ENCODE data around the gene SNCA. TPM values are rescaled to one million over a fixed set of nuclear protein-coding genes. Genes with fewer than 3 reads are reported as not detected.

Gene SNCA
- total RNA-seq, 1 donor from 2014 or later: 5.6 TPM

GRCh38 chr4:89724716-89725115 lies 112.2 kb downstream of the SNCA start:
- no peaks in the 10 kb centered on the region for H3K79me2 ChIP-seq (ENCODE audit: low read depth)
- no peaks in the 10 kb centered on the region for H3F3A ChIP-seq (ENCODE audit: low read depth)
- TF ChIP-seq EZH2 (IDR thresholded peaks at IDR 0.05) (no peak), EZH2phosphoT487 (IDR thresholded peaks at IDR 0.05) (no peak), CTCF (IDR thresholded peaks at IDR 0.05) (no peak)
- DNase-seq (ENCODE audit: low spot score): no peak
- H3K4me1 ChIP-seq: no peaks in the 10 kb centered on the region
- no peaks in the 10 kb centered on the region for H3K36me3 ChIP-seq
- H3K27ac ChIP-seq: no peak overlapping the region
- H3K4me2 ChIP-seq: no peak overlapping the region
- Mint-ChIP-seq H3K4me3 (no peak overlapping the region), H3K9me3 (no peaks in the 10 kb centered on the region), H3K4me1 (peaks cover 11% of the 10 kb centered on the region), H3K36me3 (peaks cover 22% of the 10 kb centered on the region), H3K27me3 (ENCODE audit: insufficient read depth, low read depth) (no peaks in the 10 kb centered on the region), H3K27ac (no peak overlapping the region)
- H2AFZ ChIP-seq (replicated peaks): no peak overlapping the region
- H3K9me3 ChIP-seq (ENCODE audit: low read depth): no peaks in the 10 kb centered on the region
- no peak overlapping the region for H3K4me3 ChIP-seq
- no peak overlapping the region for H3K9ac ChIP-seq
- no peaks in the 10 kb centered on the region for H4K20me1 ChIP-seq (ENCODE audit: low read depth)
- H3K27me3 ChIP-seq: no peaks in the 10 kb centered on the region

- no peak for DNase-seq (ENCODE audit: low spot score)
These were observed 113.9 kb downstream of the SNCA start for GRCh38 chr4:89723096-89723495.

GRCh38 chr4:89722517-89722916 lies 114.4 kb downstream of the SNCA start:
- no peak overlapping the region for H3K4me3 Mint-ChIP-seq
- no peak overlapping the region for H3K4me3 ChIP-seq

More at GRCh38 chr4:89723096-89723495, 113.9 kb downstream of the SNCA start:
- Mint-ChIP-seq H3K9me3 (peaks cover 4% of the 10 kb centered on the region), H3K27ac (no peak overlapping the region), H3K4me3 (no peak overlapping the region), H3K27me3 (ENCODE audit: insufficient read depth, low read depth) (no peaks in the 10 kb centered on the region), H3K36me3 (peaks cover 17% of the 10 kb centered on the region), H3K4me1 (peaks cover 11% of the 10 kb centered on the region)
- TF ChIP-seq EZH2phosphoT487 (IDR thresholded peaks at IDR 0.05): no peak
- TF ChIP-seq CTCF (IDR thresholded peaks at IDR 0.05): no peak
- no peak for TF ChIP-seq EZH2 (IDR thresholded peaks at IDR 0.05)
- no peak overlapping the region for H3K4me2 ChIP-seq
- no peak overlapping the region for H3K9ac ChIP-seq
- H3K4me1 ChIP-seq: no peaks in the 10 kb centered on the region
- no peak overlapping the region for H3K4me3 ChIP-seq
- no peaks in the 10 kb centered on the region for H4K20me1 ChIP-seq (ENCODE audit: low read depth)
- H3K36me3 ChIP-seq: no peaks in the 10 kb centered on the region
- no peaks in the 10 kb centered on the region for H3K79me2 ChIP-seq (ENCODE audit: low read depth)
- H2AFZ ChIP-seq (replicated peaks): no peak overlapping the region
- no peaks in the 10 kb centered on the region for H3K9me3 ChIP-seq (ENCODE audit: low read depth)
- no peaks in the 10 kb centered on the region for H3F3A ChIP-seq (ENCODE audit: low read depth)
- H3K27me3 ChIP-seq: no peaks in the 10 kb centered on the region
- no peak overlapping the region for H3K27ac ChIP-seq

More at GRCh38 chr4:89722517-89722916, 114.4 kb downstream of the SNCA start:
- Mint-ChIP-seq H3K9me3 (peaks cover 4% of the 10 kb centered on the region), H3K4me1 (peaks cover 13% of the 10 kb centered on the region), H3K27ac (no peak overlapping the region), H3K36me3 (peaks cover 15% of the 10 kb centered on the region), H3K27me3 (ENCODE audit: insufficient read depth, low read depth) (no peaks in the 10 kb centered on the region)
- no peaks in the 10 kb centered on the region for H3K4me1 ChIP-seq
- TF ChIP-seq CTCF (IDR thresholded peaks at IDR 0.05) (no peak), EZH2 (IDR thresholded peaks at IDR 0.05) (no peak), EZH2phosphoT487 (IDR thresholded peaks at IDR 0.05) (no peak)
- H3F3A ChIP-seq (ENCODE audit: low read depth): no peaks in the 10 kb centered on the region
- H3K9ac ChIP-seq: no peak overlapping the region
- H3K36me3 ChIP-seq: no peaks in the 10 kb centered on the region
- no peak overlapping the region for H3K27ac ChIP-seq
- H3K79me2 ChIP-seq (ENCODE audit: low read depth): no peaks in the 10 kb centered on the region
- H4K20me1 ChIP-seq (ENCODE audit: low read depth): no peaks in the 10 kb centered on the region
- no peak overlapping the region for H2AFZ ChIP-seq (replicated peaks)
- no peaks in the 10 kb centered on the region for H3K27me3 ChIP-seq
- DNase-seq (ENCODE audit: low spot score): no peak
- H3K9me3 ChIP-seq (ENCODE audit: low read depth): no peaks in the 10 kb centered on the region
- H3K4me2 ChIP-seq: no peak overlapping the region
